GM23338 (cell line): ENCODE data around the gene TRMT2A. TPM values are rescaled to one million over a fixed set of nuclear protein-coding genes. Genes with fewer than 3 reads are reported as not detected.

ENCODE experiments used
- ATAC-seq: fragments of 200-7000 bp; cut with Tn5 transposase; 3 replicates; pipeline ENCODE4 v1.9.1; 2020
- DNase-seq: peaks from one replicate; pipeline ENCODE4 v3.0.0-alpha.2; 2015; ENCODE audit warnings: low spot score
- H2AFZ ChIP-seq: fragments of 200-600 bp; sonication (generic); 2 replicates; pipeline ENCODE4 v1.8.0; 2016; ENCODE audit warnings: antibody characterized with exemption, mild to moderate bottlenecking, moderate library complexity
- H3F3A ChIP-seq: fragments of 200-600 bp; sonication (generic); replicated peaks from 2 replicates; pipeline ENCODE4 v1.8.0; 2017; ENCODE audit warnings: antibody characterized with exemption, mixed run types, low read depth
- H3K27ac ChIP-seq: fragments of 200-600 bp; sonication (generic); 2 replicates; pipeline ENCODE4 v1.6.1; 2016; ENCODE audit warnings: low read depth
- H3K27me3 ChIP-seq: fragments of 200-600 bp; sonication (generic); 2 replicates; pipeline ENCODE4 v1.8.0; 2016; ENCODE audit warnings: mild to moderate bottlenecking, mixed run types, moderate library complexity; ENCODE audit not compliant: insufficient read depth
- H3K36me3 ChIP-seq: fragments of 200-600 bp; sonication (generic); 2 replicates; pipeline ENCODE4 v1.8.0; 2016; ENCODE audit warnings: mild to moderate bottlenecking; ENCODE audit not compliant: insufficient read depth
- H3K4me1 ChIP-seq: fragments of 200-600 bp; sonication (generic); 2 replicates; pipeline ENCODE4 v1.8.0; 2016; ENCODE audit warnings: mild to moderate bottlenecking, moderate library complexity; ENCODE audit not compliant: insufficient read depth
- H3K4me2 ChIP-seq: fragments of 200-600 bp; sonication (generic); 2 replicates; pipeline ENCODE4 v1.7.1; 2017; ENCODE audit warnings: mixed run types
- H3K4me3 ChIP-seq: fragments of 200-600 bp; sonication (generic); 2 replicates; pipeline ENCODE4 v1.6.1; 2016; ENCODE audit warnings: mixed run types
- H3K79me2 ChIP-seq: fragments of 200-600 bp; sonication (generic); replicated peaks from 2 replicates; pipeline ENCODE4 v1.8.0; 2017; ENCODE audit warnings: mild to moderate bottlenecking; ENCODE audit not compliant: insufficient read depth
- H3K9me2 ChIP-seq: fragments of 200-600 bp; sonication (generic); 2 replicates; pipeline ENCODE4 v1.8.0; 2017; ENCODE audit not compliant: insufficient read depth
- H4K20me1 ChIP-seq: fragments of 200-600 bp; sonication (generic); replicated peaks from 2 replicates; pipeline ENCODE4 v1.8.0; 2017; ENCODE audit warnings: mild to moderate bottlenecking; ENCODE audit not compliant: insufficient read depth
- H3K27ac Mint-ChIP-seq: 2 replicates; pipeline ENCODE4 v1.8.0; 2020; ENCODE audit warnings: inconsistent platforms, mild to moderate bottlenecking, moderate library complexity, mixed read lengths
- H3K27me3 Mint-ChIP-seq: 3 replicates; pipeline ENCODE4 v1.8.0; 2022; ENCODE audit warnings: low read depth, mild to moderate bottlenecking, moderate library complexity, mixed read lengths, inconsistent platforms; ENCODE audit not compliant: insufficient read depth, poor library complexity
- H3K36me3 Mint-ChIP-seq: 3 replicates; pipeline ENCODE4 v1.8.0; 2021; ENCODE audit warnings: low read depth, mild to moderate bottlenecking, inconsistent platforms, moderate library complexity, mixed read lengths
- H3K4me1 Mint-ChIP-seq: 3 replicates; pipeline ENCODE4 v1.8.0; 2020; ENCODE audit warnings: mild to moderate bottlenecking, inconsistent platforms, mixed read lengths
- H3K4me3 Mint-ChIP-seq: 3 replicates; pipeline ENCODE4 v1.8.0; 2021; ENCODE audit warnings: moderate library complexity, mild to moderate bottlenecking, inconsistent platforms, mixed read lengths
- H3K9me3 Mint-ChIP-seq: 3 replicates; pipeline ENCODE4 v1.8.0; 2020; ENCODE audit warnings: moderate library complexity, mild to moderate bottlenecking, inconsistent platforms, mixed read lengths
- CREB1 ChIP-seq: fragments of 250-450 bp; sonication (Bioruptor Pico); IDR thresholded peaks from 2 replicates; pipeline ENCODE4 v1.5.0; 2020; ENCODE audit warnings: low read depth, mild to moderate bottlenecking, moderate library complexity
- CTCF ChIP-seq, 2 experiments: fragments of 200-600 bp in 1 of 2; sonication (generic) in 1 of 2; conservative IDR thresholded peaks; 2 replicates each; pipeline versions ENCODE4 v1.5.1 to v1.6.1; 2016 to 2017; ENCODE audit warnings: antibody characterized with exemption in 2 of 2, low read depth in 2 of 2, mild to moderate bottlenecking in 2 of 2, moderate library complexity in 1 of 2
- ETS1 ChIP-seq: IDR thresholded peaks from 2 replicates; pipeline ENCODE4 v1.6.1; 2016; ENCODE audit warnings: antibody characterized with exemption
- EZH2 ChIP-seq: fragments of 200-600 bp; sonication (generic); IDR thresholded peaks from one replicate; pipeline ENCODE4 v1.8.0; 2017; ENCODE audit warnings: antibody characterized with exemption, mild to moderate bottlenecking, low read depth; ENCODE audit not compliant: unreplicated experiment
- EZH2phosphoT487 ChIP-seq: fragments of 200-600 bp; sonication (generic); IDR thresholded peaks from one replicate; pipeline ENCODE4 v1.8.1; 2018; ENCODE audit warnings: antibody characterized with exemption; ENCODE audit not compliant: unreplicated experiment
- JUNB ChIP-seq: IDR thresholded peaks from one replicate; pipeline ENCODE4 v1.6.1; 2016; ENCODE audit warnings: antibody characterized with exemption; ENCODE audit not compliant: unreplicated experiment
- NANOG ChIP-seq: IDR thresholded peaks from 2 replicates; pipeline ENCODE4 v1.6.1; 2016; ENCODE audit warnings: antibody characterized with exemption, borderline replicate concordance
- POLR2AphosphoS5 ChIP-seq: IDR thresholded peaks from 2 replicates; pipeline ENCODE4 v1.6.1; 2016; ENCODE audit warnings: antibody characterized with exemption, low read depth
- REST ChIP-seq: IDR thresholded peaks from one replicate; pipeline ENCODE4 v1.6.1; 2018; ENCODE audit warnings: antibody characterized with exemption; ENCODE audit not compliant: unreplicated experiment
- STAT1 ChIP-seq: IDR thresholded peaks from one replicate; pipeline ENCODE4 v1.6.1; 2016; ENCODE audit warnings: antibody characterized with exemption; ENCODE audit not compliant: unreplicated experiment
- ZNF114 ChIP-seq: fragments of 250-450 bp; sonication (Bioruptor Pico); IDR thresholded peaks from 2 replicates; pipeline ENCODE4 v1.5.0; 2020; ENCODE audit warnings: mild to moderate bottlenecking, moderate library complexity
- ZNF331 ChIP-seq: fragments of 250-450 bp; sonication (Bioruptor Pico); IDR thresholded peaks from 2 replicates; pipeline ENCODE4 v1.5.0; 2020; ENCODE audit warnings: low read depth, mild to moderate bottlenecking, moderate library complexity
- ZNF462 ChIP-seq: fragments of 250-450 bp; sonication (Bioruptor Pico); IDR thresholded peaks from 2 replicates; pipeline ENCODE4 v1.5.0; 2020; ENCODE audit warnings: mild to moderate bottlenecking, moderate library complexity
- polyA plus RNA-seq: library from polyadenylated mRNA; unstranded; fragments of >200 nt; fragmentation: Nextera tagmentation; extraction: Ambion mirVana; gene quantifications from 2 replicates; pipeline ENCODE4 v1.2.1, GENCODE V29; 2016
- total RNA-seq: library from RNA; depleted of rRNA; stranded (reverse); fragments of >200 nt; shearing (Covaris generic); gene quantifications from 2 replicates; pipeline ENCODE4 v1.2.3, GENCODE V29; 2014

The TRMT2A gene
- total and polyA plus RNA-seq, 2 experiments from 2014 or later = 41.3 to 61.3 TPM

GRCh38 chr22:20135265-20135664 is 18.2 kb upstream of the TRMT2A start:
- no peak overlapping the region for H3K4me3 Mint-ChIP-seq
- no peaks in the 10 kb centered on the region for H3K9me2 ChIP-seq
- H3K4me1 ChIP-seq = no peaks in the 10 kb centered on the region; the same call in 1 of the 2 replicates
- H3K36me3 ChIP-seq = no peaks in the 10 kb centered on the region
- no peak overlapping the region for H3K27ac Mint-ChIP-seq
- no peak overlapping the region for H3K4me3 ChIP-seq
- no peak overlapping the region for H3K4me2 ChIP-seq
- H3K27ac ChIP-seq = no peak overlapping the region
- no peaks in the 10 kb centered on the region for H3K9me3 Mint-ChIP-seq
- TF ChIP-seq POLR2AphosphoS5 (no peak), NANOG (no peak), ZNF462 (CRISPR knock-in tag) (no peak), ZNF331 (CRISPR knock-in tag) (no peak), JUNB (no peak), CREB1 (CRISPR knock-in tag) (no peak), ETS1 (no peak), REST (no peak), EZH2 (no peak), ZNF114 (CRISPR knock-in tag) (no peak), STAT1 (no peak), CTCF (conservative IDR thresholded peaks at IDR 0.05; ENCODE audit: low read depth in 2 of 2) (no peak), EZH2phosphoT487 (no peak)
- peaks cover 35% of the 10 kb centered on the region for H3K79me2 ChIP-seq
- peaks cover 14% of the 10 kb centered on the region for H3K27me3 Mint-ChIP-seq
- H4K20me1 ChIP-seq = no peaks in the 10 kb centered on the region; the same call in 1 of the 2 replicates
- H2AFZ ChIP-seq = no peak overlapping the region
- H3K27me3 ChIP-seq = no peaks in the 10 kb centered on the region
- H3K36me3 Mint-ChIP-seq = no peaks in the 10 kb centered on the region
- DNase-seq (no peak), ATAC-seq (no peak)
- 0 out of 2 replicates have a peak, but pooled peaks cover 4% of the 10 kb centered on the region for H3F3A ChIP-seq
- H3K4me1 Mint-ChIP-seq = peaks cover 2% of the 10 kb centered on the region; the same call in 1 of the 3 replicates
